ENCODE data around the gene DYNC1LI1. TPM values are rescaled to one million over a fixed set of nuclear protein-coding genes. Genes with fewer than 3 reads are reported as not detected.

Gene DYNC1LI1
- total RNA-seq, 1 experiment from 2014 or later = 42.8 TPM

DNA sequence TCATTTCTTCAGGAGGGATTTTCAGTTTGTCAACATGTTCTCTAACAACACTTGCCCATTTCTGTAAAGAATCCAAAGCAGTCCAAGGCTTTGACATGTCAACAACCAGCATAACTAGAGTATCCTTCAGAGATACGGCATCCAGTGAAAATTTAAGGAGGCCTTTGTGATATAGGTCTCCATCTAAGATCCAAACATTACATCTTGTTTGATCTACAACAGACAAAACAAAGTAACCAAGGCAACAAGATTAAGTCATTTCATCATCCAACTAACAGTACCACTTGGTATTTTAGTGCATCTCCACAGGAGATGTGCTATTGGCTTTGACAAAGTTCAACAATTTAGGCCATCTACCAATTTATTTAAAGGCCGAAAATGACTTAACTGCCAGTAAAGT is 25.8 kb downstream of the DYNC1LI1 start:
- H3K36me3 Mint-ChIP-seq = no peaks in the 10 kb centered on the region; the same call in 1 of the 2 replicates
- H3K9me3 Mint-ChIP-seq = no peaks in the 10 kb centered on the region
- POLR2A ChIA-PET = no interaction called here
- no peaks in the 10 kb centered on the region for H3K27me3 Mint-ChIP-seq (ENCODE audit: low read depth)
- CTCF ChIA-PET = no interaction called here
- H3K27ac Mint-ChIP-seq = no peak overlapping the region
- TF ChIP-seq ELF4 (CRISPR knock-in tag; IDR thresholded peaks at IDR 0.05; ENCODE audit: low read depth) (no peak), FOXJ3 (CRISPR knock-in tag; IDR thresholded peaks at IDR 0.05; ENCODE audit: borderline replicate concordance) (no peak), ZNF263 (CRISPR knock-in tag; IDR thresholded peaks at IDR 0.05; ENCODE audit: low read depth) (no peak), RELA (CRISPR knock-in tag; IDR thresholded peaks at IDR 0.05; ENCODE audit: borderline replicate concordance) (no peak), ZNF232 (CRISPR knock-in tag; IDR thresholded peaks at IDR 0.05) (no peak), OVOL2 (CRISPR knock-in tag; IDR thresholded peaks at IDR 0.05; ENCODE audit: borderline replicate concordance) (no peak), ZNF317 (CRISPR knock-in tag; IDR thresholded peaks at IDR 0.05; ENCODE audit: borderline replicate concordance, low read depth) (no peak)
- TF ChIP-seq, protein P1, sequence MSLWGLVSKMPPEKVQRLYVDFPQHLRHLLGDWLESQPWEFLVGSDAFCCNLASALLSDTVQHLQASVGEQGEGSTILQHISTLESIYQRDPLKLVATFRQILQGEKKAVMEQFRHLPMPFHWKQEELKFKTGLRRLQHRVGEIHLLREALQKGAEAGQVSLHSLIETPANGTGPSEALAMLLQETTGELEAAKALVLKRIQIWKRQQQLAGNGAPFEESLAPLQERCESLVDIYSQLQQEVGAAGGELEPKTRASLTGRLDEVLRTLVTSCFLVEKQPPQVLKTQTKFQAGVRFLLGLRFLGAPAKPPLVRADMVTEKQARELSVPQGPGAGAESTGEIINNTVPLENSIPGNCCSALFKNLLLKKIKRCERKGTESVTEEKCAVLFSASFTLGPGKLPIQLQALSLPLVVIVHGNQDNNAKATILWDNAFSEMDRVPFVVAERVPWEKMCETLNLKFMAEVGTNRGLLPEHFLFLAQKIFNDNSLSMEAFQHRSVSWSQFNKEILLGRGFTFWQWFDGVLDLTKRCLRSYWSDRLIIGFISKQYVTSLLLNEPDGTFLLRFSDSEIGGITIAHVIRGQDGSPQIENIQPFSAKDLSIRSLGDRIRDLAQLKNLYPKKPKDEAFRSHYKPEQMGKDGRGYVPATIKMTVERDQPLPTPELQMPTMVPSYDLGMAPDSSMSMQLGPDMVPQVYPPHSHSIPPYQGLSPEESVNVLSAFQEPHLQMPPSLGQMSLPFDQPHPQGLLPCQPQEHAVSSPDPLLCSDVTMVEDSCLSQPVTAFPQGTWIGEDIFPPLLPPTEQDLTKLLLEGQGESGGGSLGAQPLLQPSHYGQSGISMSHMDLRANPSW (CRISPR knock-in tag; conservative IDR thresholded peaks at IDR 0.05; ENCODE audit: low read depth) = no peak
- TF ChIP-seq, protein P2, sequence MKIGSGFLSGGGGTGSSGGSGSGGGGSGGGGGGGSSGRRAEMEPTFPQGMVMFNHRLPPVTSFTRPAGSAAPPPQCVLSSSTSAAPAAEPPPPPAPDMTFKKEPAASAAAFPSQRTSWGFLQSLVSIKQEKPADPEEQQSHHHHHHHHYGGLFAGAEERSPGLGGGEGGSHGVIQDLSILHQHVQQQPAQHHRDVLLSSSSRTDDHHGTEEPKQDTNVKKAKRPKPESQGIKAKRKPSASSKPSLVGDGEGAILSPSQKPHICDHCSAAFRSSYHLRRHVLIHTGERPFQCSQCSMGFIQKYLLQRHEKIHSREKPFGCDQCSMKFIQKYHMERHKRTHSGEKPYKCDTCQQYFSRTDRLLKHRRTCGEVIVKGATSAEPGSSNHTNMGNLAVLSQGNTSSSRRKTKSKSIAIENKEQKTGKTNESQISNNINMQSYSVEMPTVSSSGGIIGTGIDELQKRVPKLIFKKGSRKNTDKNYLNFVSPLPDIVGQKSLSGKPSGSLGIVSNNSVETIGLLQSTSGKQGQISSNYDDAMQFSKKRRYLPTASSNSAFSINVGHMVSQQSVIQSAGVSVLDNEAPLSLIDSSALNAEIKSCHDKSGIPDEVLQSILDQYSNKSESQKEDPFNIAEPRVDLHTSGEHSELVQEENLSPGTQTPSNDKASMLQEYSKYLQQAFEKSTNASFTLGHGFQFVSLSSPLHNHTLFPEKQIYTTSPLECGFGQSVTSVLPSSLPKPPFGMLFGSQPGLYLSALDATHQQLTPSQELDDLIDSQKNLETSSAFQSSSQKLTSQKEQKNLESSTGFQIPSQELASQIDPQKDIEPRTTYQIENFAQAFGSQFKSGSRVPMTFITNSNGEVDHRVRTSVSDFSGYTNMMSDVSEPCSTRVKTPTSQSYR (CRISPR knock-in tag; IDR thresholded peaks at IDR 0.05) = no peak
- TF ChIP-seq, protein P3, sequence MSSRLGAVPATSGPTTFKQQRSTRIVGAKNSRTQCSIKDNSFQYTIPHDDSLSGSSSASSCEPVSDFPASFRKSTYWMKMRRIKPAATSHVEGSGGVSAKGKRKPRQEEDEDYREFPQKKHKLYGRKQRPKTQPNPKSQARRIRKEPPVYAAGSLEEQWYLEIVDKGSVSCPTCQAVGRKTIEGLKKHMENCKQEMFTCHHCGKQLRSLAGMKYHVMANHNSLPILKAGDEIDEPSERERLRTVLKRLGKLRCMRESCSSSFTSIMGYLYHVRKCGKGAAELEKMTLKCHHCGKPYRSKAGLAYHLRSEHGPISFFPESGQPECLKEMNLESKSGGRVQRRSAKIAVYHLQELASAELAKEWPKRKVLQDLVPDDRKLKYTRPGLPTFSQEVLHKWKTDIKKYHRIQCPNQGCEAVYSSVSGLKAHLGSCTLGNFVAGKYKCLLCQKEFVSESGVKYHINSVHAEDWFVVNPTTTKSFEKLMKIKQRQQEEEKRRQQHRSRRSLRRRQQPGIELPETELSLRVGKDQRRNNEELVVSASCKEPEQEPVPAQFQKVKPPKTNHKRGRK (CRISPR knock-in tag; IDR thresholded peaks at IDR 0.05; ENCODE audit: borderline replicate concordance) = no peak
- TF ChIP-seq, protein P4, sequence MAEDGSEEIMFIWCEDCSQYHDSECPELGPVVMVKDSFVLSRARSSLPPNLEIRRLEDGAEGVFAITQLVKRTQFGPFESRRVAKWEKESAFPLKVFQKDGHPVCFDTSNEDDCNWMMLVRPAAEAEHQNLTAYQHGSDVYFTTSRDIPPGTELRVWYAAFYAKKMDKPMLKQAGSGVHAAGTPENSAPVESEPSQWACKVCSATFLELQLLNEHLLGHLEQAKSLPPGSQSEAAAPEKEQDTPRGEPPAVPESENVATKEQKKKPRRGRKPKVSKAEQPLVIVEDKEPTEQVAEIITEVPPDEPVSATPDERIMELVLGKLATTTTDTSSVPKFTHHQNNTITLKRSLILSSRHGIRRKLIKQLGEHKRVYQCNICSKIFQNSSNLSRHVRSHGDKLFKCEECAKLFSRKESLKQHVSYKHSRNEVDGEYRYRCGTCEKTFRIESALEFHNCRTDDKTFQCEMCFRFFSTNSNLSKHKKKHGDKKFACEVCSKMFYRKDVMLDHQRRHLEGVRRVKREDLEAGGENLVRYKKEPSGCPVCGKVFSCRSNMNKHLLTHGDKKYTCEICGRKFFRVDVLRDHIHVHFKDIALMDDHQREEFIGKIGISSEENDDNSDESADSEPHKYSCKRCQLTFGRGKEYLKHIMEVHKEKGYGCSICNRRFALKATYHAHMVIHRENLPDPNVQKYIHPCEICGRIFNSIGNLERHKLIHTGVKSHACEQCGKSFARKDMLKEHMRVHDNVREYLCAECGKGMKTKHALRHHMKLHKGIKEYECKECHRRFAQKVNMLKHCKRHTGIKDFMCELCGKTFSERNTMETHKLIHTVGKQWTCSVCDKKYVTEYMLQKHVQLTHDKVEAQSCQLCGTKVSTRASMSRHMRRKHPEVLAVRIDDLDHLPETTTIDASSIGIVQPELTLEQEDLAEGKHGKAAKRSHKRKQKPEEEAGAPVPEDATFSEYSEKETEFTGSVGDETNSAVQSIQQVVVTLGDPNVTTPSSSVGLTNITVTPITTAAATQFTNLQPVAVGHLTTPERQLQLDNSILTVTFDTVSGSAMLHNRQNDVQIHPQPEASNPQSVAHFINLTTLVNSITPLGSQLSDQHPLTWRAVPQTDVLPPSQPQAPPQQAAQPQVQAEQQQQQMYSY (CRISPR knock-in tag; IDR thresholded peaks at IDR 0.05) = no peak
- TF ChIP-seq, protein P5, sequence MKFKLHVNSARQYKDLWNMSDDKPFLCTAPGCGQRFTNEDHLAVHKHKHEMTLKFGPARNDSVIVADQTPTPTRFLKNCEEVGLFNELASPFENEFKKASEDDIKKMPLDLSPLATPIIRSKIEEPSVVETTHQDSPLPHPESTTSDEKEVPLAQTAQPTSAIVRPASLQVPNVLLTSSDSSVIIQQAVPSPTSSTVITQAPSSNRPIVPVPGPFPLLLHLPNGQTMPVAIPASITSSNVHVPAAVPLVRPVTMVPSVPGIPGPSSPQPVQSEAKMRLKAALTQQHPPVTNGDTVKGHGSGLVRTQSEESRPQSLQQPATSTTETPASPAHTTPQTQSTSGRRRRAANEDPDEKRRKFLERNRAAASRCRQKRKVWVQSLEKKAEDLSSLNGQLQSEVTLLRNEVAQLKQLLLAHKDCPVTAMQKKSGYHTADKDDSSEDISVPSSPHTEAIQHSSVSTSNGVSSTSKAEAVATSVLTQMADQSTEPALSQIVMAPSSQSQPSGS (CRISPR knock-in tag; IDR thresholded peaks at IDR 0.05; ENCODE audit: borderline replicate concordance, low read depth) = no peak
- peaks cover 5% of the 10 kb centered on the region for H3K4me1 Mint-ChIP-seq
- H3K4me3 Mint-ChIP-seq = no peak overlapping the region
- ATAC-seq = no peak
- no peak for DNase-seq (ENCODE audit: low spot score)

DNA sequence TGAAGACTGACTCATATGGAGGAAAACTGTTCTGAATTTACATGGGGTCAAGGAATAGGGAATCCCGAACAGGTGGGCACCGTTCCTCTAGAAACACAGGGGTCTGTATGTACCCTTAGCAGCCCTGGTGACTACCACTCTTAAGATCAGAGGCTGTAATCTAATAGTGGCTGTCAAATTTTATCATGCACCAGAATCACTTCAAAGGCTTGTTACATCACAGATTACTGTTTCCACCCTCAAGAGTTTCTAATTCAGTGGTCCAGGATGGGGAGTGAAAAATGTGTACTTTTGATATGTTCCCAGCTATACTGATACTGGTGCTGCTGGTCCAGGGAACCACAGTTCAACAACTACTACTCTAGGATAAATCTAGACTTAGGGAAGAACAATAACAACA is 27.9 kb downstream of the DYNC1LI1 start:
- ChIA-PET CTCF (no interaction called here), POLR2A (no interaction called here)
- no peaks in the 10 kb centered on the region for H3K27me3 Mint-ChIP-seq (ENCODE audit: low read depth)
- no peak overlapping the region for H3K27ac Mint-ChIP-seq
- TF ChIP-seq, protein P6, sequence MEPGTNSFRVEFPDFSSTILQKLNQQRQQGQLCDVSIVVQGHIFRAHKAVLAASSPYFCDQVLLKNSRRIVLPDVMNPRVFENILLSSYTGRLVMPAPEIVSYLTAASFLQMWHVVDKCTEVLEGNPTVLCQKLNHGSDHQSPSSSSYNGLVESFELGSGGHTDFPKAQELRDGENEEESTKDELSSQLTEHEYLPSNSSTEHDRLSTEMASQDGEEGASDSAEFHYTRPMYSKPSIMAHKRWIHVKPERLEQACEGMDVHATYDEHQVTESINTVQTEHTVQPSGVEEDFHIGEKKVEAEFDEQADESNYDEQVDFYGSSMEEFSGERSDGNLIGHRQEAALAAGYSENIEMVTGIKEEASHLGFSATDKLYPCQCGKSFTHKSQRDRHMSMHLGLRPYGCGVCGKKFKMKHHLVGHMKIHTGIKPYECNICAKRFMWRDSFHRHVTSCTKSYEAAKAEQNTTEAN (CRISPR knock-in tag; IDR thresholded peaks at IDR 0.05) = no peak
- TF ChIP-seq KAT7 (CRISPR knock-in tag; IDR thresholded peaks at IDR 0.05; ENCODE audit: borderline replicate concordance) = no peak
- TF ChIP-seq, protein P7, sequence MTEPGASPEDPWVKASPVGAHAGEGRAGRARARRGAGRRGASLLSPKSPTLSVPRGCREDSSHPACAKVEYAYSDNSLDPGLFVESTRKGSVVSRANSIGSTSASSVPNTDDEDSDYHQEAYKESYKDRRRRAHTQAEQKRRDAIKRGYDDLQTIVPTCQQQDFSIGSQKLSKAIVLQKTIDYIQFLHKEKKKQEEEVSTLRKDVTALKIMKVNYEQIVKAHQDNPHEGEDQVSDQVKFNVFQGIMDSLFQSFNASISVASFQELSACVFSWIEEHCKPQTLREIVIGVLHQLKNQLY (CRISPR knock-in tag; IDR thresholded peaks at IDR 0.05) = no peak
- no peaks in the 10 kb centered on the region for H3K9me3 Mint-ChIP-seq
- peaks cover 7% of the 10 kb centered on the region for H3K36me3 Mint-ChIP-seq
- ATAC-seq (no peak), DNase-seq (ENCODE audit: low spot score) (no peak)
- H3K4me3 Mint-ChIP-seq = no peak overlapping the region
- no peaks in the 10 kb centered on the region for H3K4me1 Mint-ChIP-seq

All from WTC11 (cell line).